Measurements from ENCODE around the gene SIRPA. TPM values are rescaled to one million over a fixed set of nuclear protein-coding genes. Genes with fewer than 3 reads are reported as not detected.

Gene SIRPA
- total and polyA plus RNA-seq, 2 of the 8 experiments (the other 6 are each of a cell fraction or from before 2014, with no cell fraction given) = 3.9 to 4.3 TPM

- no peak overlapping the region for H4K91ac ChIP-seq (replicated peaks; ENCODE audit: insufficient read length, low read length)
- DNase-seq (ENCODE audit: low read depth in 1 of 2, low spot score in 2 of 2) (no peak), FAIRE-seq (no peak)
- H3K56ac ChIP-seq (replicated peaks; ENCODE audit: insufficient read length, low read depth, low read length) = no peak overlapping the region
- H3K23me2 ChIP-seq (ENCODE audit: low read depth, low read length) = no peaks in the 10 kb centered on the region
- 81% methylated on average over 1 of the region's 1 CpG; no CpG with 5 or more reads in 1 of the 2 experiments for WGBS, 2 experiments (ENCODE audit: extremely low coverage in 1 of 2, insufficient coverage in 1 of 2, insufficient read length in 1 of 2, insufficient replicate concordance in 2 of 2, low coverage in 1 of 2, low lambda C conversion rate in 2 of 2, missing lambda C conversion rate in 1 of 2)
- no peak overlapping the region for H3K9ac ChIP-seq (replicated peaks in 1 of 4; ENCODE audit: extremely low read depth in 1 of 4, low read depth in 3 of 4, low read length in 3 of 4)
- no peak overlapping the region for H3K4ac ChIP-seq (replicated peaks; ENCODE audit: insufficient read length, low read depth, low read length)
- H3K9me3 ChIP-seq (ENCODE audit: insufficient read depth in 2 of 2, low read depth in 1 of 2, low read length in 1 of 2) = no peaks in the 10 kb centered on the region
- H3K14ac ChIP-seq (ENCODE audit: insufficient read length) = no peak overlapping the region
- ChIA-PET POLR2A (ENCODE audit: partially characterized antibody) (no interaction called here), CTCF (ENCODE audit: partially characterized antibody) (interaction anchor here (0.9 to 1.6 kb wide), 3 partner anchors 10 to 61 kb away, joined by 4 to 6 read pairs (median 5); no protein-coding TSS in a partner anchor)
- H2BK20ac ChIP-seq (ENCODE audit: low read length) = no peak overlapping the region
- TF ChIP-seq EZH2 (IDR thresholded peaks at IDR 0.05; ENCODE audit: low read depth, low read length, severe bottlenecking) (no peak), SP2 (IDR thresholded peaks at IDR 0.05; ENCODE audit: low read length) (no peak), EP300 (IDR thresholded peaks at IDR 0.05; ENCODE audit: borderline replicate concordance in 1 of 2, low read depth in 2 of 2, low read length in 2 of 2) (no peak), SAP30 (IDR thresholded peaks at IDR 0.05; ENCODE audit: insufficient read depth, insufficient replicate concordance, low read length) (no peak), BACH1 (IDR thresholded peaks at IDR 0.05; ENCODE audit: low read length) (no peak), RNF2 (IDR thresholded peaks at IDR 0.05; ENCODE audit: borderline replicate concordance, low read depth, low read length, missing control alignments, poor library complexity, severe bottlenecking) (no peak), ZNF274 (IDR thresholded peaks at IDR 0.05; ENCODE audit: borderline replicate concordance, extremely low read depth, low read length) (no peak), CHD2 (IDR thresholded peaks at IDR 0.05; ENCODE audit: low read length) (no peak), ATF3 (IDR thresholded peaks at IDR 0.05; ENCODE audit: insufficient read depth, low read depth, low read length) (no peak), TAF7 (optimal IDR thresholded peaks at IDR 0.05; ENCODE audit: borderline replicate concordance, low read depth, low read length) (no peak), NANOG (IDR thresholded peaks at IDR 0.05; ENCODE audit: insufficient read depth, low read depth, low read length, poor library complexity, severe bottlenecking) (no peak)
- no peaks in the 10 kb centered on the region for H3K79me1 ChIP-seq (ENCODE audit: low read depth, low read length)
- no peak overlapping the region for H3K18ac ChIP-seq (ENCODE audit: extremely low read depth, low read length)
- no peak overlapping the region for H3K23ac ChIP-seq (ENCODE audit: insufficient read length)
- no peak overlapping the region for H2AK5ac ChIP-seq (ENCODE audit: low read depth, low read length)
- H3K4me3 ChIP-seq (ENCODE audit: extremely low read depth in 1 of 4, insufficient read depth in 2 of 4, low read depth in 3 of 4, low read length in 4 of 4) = no peak overlapping the region
- no peak overlapping the region for H4K8ac ChIP-seq (ENCODE audit: extremely low read depth, insufficient read depth, low read length)
- no peak overlapping the region for H3K27ac ChIP-seq (ENCODE audit: low read depth, low read length)
- no peak overlapping the region for H2AFZ ChIP-seq (ENCODE audit: low read length)
- H3K79me2 ChIP-seq (ENCODE audit: control insufficient read depth in 1 of 2, insufficient read depth in 2 of 2, low read length in 2 of 2) = no peaks in the 10 kb centered on the region
- H4K20me1 ChIP-seq (replicated peaks in 1 of 2; ENCODE audit: control insufficient read depth in 1 of 2, insufficient read depth in 2 of 2, low read length in 2 of 2) = no peaks in the 10 kb centered on the region
- H2BK15ac ChIP-seq (ENCODE audit: low read length) = 0 out of 2 replicates have a peak overlapping the region, but pooled peaks have one; percentile 36
- no peak overlapping the region for H2BK12ac ChIP-seq (ENCODE audit: low read depth, low read length)
- no peak overlapping the region for H2BK120ac ChIP-seq (replicated peaks; ENCODE audit: low read depth, low read length)
- H3K4me1 ChIP-seq (replicated peaks in 1 of 4; ENCODE audit: control insufficient read depth in 3 of 4, insufficient read depth in 4 of 4, low read length in 3 of 4) = peaks cover 0 to 3% (median 0%) of the 10 kb centered on the region in 4 experiments; a peak in 2 of 7 replicates
- no peaks in the 10 kb centered on the region for H3K27me3 ChIP-seq (replicated peaks in 1 of 4; ENCODE audit: control insufficient read depth in 3 of 4, extremely low read depth in 1 of 4, insufficient read depth in 3 of 4, low read length in 3 of 4)
- no peak overlapping the region for H4K5ac ChIP-seq (ENCODE audit: insufficient read length, low read depth, low read length)
- no peaks in the 10 kb centered on the region for H3K36me3 ChIP-seq (ENCODE audit: control insufficient read depth in 2 of 4, insufficient read depth in 4 of 4, low read length in 3 of 4)
- no peak overlapping the region for H3K4me2 ChIP-seq (ENCODE audit: insufficient read depth in 1 of 2, low read depth in 2 of 2, low read length in 2 of 2)
- no peak overlapping the region for H2BK5ac ChIP-seq (ENCODE audit: low read depth, low read length)
These were observed 31.9 kb upstream of the SIRPA start for GRCh38 chr20:1863296-1863695.
